Measurements from ENCODE around the gene CA5B. TPM values are rescaled to one million over a fixed set of nuclear protein-coding genes. Genes with fewer than 3 reads are reported as not detected.

CA5B gene
- total RNA-seq, 1 donor from 2014 or later = 5.2 TPM

DNA sequence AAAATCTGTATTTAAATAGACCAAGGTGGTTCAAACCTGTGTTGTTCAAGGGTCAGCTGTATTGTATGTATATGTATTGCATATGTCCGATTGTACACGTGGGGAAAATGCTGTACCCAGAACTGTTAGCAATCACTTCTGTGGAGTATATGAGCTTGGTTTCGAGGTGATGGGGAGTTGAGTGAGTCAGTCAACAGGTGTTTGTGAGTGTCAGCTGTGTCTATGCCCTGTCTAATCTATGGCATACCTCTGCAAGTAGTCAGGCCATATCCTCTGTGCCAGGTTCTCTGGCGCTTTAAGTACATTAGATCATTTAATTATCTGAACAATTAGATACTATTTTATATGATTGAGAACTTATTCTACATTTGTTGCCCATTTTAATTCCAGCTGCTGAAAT, 59.6 kb downstream of the CA5B start:
- H3K27ac Mint-ChIP-seq = no peak overlapping the region
- no peak for DNase-seq (ENCODE audit: low spot score)
- no peaks in the 10 kb centered on the region for H3K9me3 Mint-ChIP-seq
- intact Hi-C loops (cut with micrococcal nuclease) = no loop called here
- H3K4me3 Mint-ChIP-seq (ENCODE audit: low read depth) = no peak overlapping the region
- H3K4me1 Mint-ChIP-seq (ENCODE audit: low read depth) = peaks cover 16% of the 10 kb centered on the region
- H3K27me3 Mint-ChIP-seq (ENCODE audit: low read depth) = no peaks in the 10 kb centered on the region
- peaks cover 41% of the 10 kb centered on the region for H3K36me3 Mint-ChIP-seq (ENCODE audit: low read depth)

DNA sequence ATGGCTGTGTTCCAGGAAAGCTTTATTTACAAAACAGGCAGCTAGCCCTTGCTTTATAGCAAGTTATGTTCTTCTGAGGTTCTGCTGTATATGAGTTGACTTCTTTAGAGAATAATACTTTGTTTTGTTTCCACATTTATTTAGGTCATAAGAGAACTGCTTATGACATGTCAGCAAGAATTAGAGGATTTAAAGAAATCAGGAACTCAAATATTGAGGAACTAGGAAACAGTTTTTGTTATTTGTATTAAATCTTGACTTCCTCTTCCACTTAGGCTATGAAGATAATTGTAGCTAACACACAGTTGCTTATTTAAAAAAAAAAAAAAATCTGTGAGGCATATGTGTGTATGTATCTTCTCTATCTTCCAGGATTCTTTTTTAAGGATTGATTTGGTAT, 66.5 kb downstream of the CA5B start:
- Mint-ChIP-seq H3K27ac (no peak overlapping the region), H3K27me3 (ENCODE audit: low read depth) (no peaks in the 10 kb centered on the region), H3K4me3 (ENCODE audit: low read depth) (no peak overlapping the region), H3K36me3 (ENCODE audit: low read depth) (peaks cover 41% of the 10 kb centered on the region), H3K4me1 (ENCODE audit: low read depth) (no peaks in the 10 kb centered on the region), H3K9me3 (no peaks in the 10 kb centered on the region)
- intact Hi-C loops (cut with micrococcal nuclease) = no loop called here
- no peak for DNase-seq (ENCODE audit: low spot score)

DNA sequence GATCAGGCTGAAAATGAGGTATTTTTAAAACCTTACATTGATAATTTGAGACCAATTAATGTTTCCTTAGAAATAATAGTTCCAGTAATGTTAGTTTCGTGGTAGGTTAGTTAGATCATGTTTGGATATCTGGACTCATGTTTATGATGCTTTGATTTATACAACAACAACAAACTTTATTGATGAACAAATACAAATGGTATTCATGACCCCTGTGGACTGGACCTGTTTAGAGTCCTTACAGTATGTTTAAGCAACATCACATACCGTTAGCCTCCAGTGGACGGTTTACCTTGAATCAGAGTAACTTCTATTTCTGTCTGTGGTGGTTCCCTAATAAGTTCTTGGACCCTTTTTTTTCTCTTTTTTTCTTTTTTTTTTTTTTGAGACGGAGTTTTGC, 70.2 kb downstream of the CA5B start:
- Mint-ChIP-seq H3K36me3 (ENCODE audit: low read depth) (peaks cover 58% of the 10 kb centered on the region), H3K27ac (no peak overlapping the region), H3K27me3 (ENCODE audit: low read depth) (no peaks in the 10 kb centered on the region), H3K4me3 (ENCODE audit: low read depth) (no peak overlapping the region), H3K9me3 (no peaks in the 10 kb centered on the region), H3K4me1 (ENCODE audit: low read depth) (no peaks in the 10 kb centered on the region)
- DNase-seq (ENCODE audit: low spot score) = no peak
- intact Hi-C loops (cut with micrococcal nuclease) = no loop called here

DNA sequence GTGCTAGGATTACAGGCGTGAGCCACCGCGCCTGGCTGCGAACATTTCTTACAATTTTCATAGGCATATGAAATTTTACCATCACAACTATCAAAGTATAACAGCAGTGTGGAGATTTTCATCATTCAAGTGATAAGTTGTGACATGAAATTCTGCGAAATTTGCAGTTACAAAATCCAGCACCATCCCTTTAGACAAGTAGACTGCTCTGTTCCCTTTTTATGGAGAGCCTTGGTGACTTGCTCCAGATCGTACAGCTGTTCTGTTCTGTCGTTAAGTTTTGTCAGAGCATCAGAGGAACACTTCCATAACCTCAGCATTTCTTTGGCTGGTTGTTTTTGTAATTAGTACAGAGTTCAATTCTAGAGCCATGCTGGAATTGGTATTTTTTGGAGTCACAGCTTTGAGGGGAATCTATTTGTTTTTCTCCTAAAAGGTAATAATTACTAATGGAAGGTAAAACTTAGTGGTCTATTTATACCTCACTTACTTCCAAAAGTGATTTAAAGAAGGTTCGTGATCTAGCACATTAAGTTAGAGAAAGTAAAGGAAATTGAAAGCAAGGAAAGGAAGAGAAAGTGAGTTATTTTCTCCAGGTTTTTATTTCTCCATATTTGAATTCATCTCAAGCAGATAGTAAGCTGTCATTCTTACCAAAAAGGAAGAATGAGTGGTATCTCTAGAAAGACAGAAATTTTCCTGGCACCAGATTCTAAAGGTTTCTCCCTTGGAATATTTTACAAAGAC, 74.3 kb downstream of the CA5B start:
- H3K27me3 Mint-ChIP-seq (ENCODE audit: low read depth) = no peaks in the 10 kb centered on the region
- DNase-seq (ENCODE audit: low spot score) = no peak
- intact Hi-C loops (cut with micrococcal nuclease) = no loop called here
- H3K27ac Mint-ChIP-seq = no peak overlapping the region
- H3K4me3 Mint-ChIP-seq (ENCODE audit: low read depth) = no peak overlapping the region
- H3K9me3 Mint-ChIP-seq = no peaks in the 10 kb centered on the region
- peaks cover 58% of the 10 kb centered on the region for H3K36me3 Mint-ChIP-seq (ENCODE audit: low read depth)
- H3K4me1 Mint-ChIP-seq (ENCODE audit: low read depth) = peaks cover 22% of the 10 kb centered on the region

DNA sequence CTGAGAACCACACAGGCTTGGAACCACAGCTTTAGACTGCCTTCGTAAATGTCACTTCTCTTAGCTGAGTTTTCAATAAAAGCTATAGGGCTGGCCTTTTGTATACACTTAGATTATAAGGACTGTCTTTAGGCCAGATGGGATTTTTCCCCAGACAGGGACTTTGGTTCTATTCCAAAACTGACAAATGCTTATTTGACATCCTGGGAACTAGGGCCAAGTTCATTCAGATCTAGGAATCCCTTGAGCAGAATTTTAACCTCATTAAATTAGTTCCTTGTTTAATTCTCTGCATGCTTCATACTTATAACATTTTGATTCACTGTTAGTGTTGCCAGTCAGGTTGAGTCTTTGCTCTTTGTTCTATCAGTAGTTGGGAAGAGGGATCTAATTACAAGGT, 75.3 kb downstream of the CA5B start:
- no peaks in the 10 kb centered on the region for H3K9me3 Mint-ChIP-seq
- intact Hi-C loops (cut with micrococcal nuclease) = no loop called here
- H3K4me1 Mint-ChIP-seq (ENCODE audit: low read depth) = peaks cover 28% of the 10 kb centered on the region
- no peak overlapping the region for H3K4me3 Mint-ChIP-seq (ENCODE audit: low read depth)
- no peak overlapping the region for H3K27ac Mint-ChIP-seq
- no peak for DNase-seq (ENCODE audit: low spot score)
- H3K36me3 Mint-ChIP-seq (ENCODE audit: low read depth) = peaks cover 65% of the 10 kb centered on the region
- H3K27me3 Mint-ChIP-seq (ENCODE audit: low read depth) = no peaks in the 10 kb centered on the region

DNA sequence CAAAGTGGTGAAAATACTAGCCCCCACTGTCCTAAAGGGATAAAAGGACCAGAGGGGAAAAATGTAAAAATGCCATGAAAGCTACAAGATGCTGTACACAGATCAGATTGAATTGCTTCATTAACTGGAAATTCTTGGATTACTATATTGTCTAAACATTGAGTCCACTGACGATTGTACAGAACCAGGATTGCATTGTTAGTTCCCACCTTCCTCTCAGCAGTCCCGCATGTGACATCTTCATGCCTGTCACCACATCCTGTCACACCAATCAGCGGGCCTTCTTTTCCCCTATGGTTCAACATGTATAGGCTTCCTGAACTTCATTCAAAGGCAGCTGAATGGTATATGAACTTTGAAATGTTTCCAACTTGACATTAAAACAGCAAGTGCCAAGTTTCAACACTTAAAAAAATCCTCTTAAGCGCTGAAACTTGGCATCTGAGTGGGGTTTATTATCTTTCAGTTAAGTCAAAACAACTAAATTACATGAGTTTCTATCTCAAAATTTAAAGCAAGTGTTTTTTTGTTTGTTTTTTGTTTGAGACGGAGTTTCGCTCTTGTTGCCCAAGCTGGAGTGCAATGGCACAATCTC, 76.8 kb downstream of the CA5B start:
- Mint-ChIP-seq H3K27me3 (ENCODE audit: low read depth) (no peaks in the 10 kb centered on the region), H3K9me3 (no peaks in the 10 kb centered on the region), H3K27ac (peak overlapping the region; percentile 17), H3K4me3 (ENCODE audit: low read depth) (no peak overlapping the region), H3K36me3 (ENCODE audit: low read depth) (peaks cover 61% of the 10 kb centered on the region), H3K4me1 (ENCODE audit: low read depth) (peaks cover 31% of the 10 kb centered on the region)
- intact Hi-C loops (cut with micrococcal nuclease) = loop anchor here (5.0 kb wide), 1 partner anchor 63 kb away; no protein-coding TSS in a partner anchor
- DNase-seq (ENCODE audit: low spot score) = no peak

DNA sequence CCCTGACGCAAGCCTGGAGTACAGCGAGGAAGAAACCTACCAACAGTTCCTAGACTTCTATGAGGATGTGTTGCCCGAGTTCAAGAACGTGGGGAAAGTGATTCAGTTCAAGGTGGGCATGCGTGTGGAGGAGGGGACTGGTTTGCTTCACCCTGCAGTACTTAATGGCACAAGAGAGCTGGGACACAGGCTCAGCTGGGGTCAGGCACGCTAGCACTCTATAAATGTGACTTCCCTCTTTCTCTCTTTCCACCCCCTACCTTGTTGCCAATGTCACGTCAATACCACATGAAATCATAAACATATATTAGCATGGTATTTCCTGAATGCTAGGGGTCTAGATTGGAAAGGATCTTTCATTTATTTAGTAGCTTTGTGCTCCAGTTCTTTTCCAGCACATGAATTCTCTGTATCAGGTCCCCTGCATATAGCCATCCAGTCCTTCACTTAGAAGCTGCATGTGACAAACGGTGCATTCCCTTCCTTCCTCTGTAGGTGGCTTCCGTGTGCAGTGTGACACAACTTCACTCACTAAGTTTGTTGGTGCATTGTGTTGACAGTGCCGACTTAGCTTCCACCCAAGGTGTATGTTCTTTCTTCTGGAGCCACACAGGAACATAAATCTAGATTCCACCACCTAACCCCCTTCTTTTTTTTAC, 77.8 kb downstream of the CA5B start:
- DNase-seq (ENCODE audit: low spot score) = peak; percentile 15
- peaks cover 41% of the 10 kb centered on the region for H3K4me1 Mint-ChIP-seq (ENCODE audit: low read depth)
- H3K4me3 Mint-ChIP-seq (ENCODE audit: low read depth) = no peak overlapping the region
- intact Hi-C loops (cut with micrococcal nuclease) = loop anchor here (2.0 to 5.0 kb wide), 4 partner anchors 39 to 77 kb away; partner anchors contain the start of genes AP1S2 and CA5B
- H3K36me3 Mint-ChIP-seq (ENCODE audit: low read depth) = peaks cover 65% of the 10 kb centered on the region
- peak overlapping the region; percentile 92 for H3K27ac Mint-ChIP-seq
- no peaks in the 10 kb centered on the region for H3K27me3 Mint-ChIP-seq (ENCODE audit: low read depth)
- H3K9me3 Mint-ChIP-seq = no peaks in the 10 kb centered on the region

DNA sequence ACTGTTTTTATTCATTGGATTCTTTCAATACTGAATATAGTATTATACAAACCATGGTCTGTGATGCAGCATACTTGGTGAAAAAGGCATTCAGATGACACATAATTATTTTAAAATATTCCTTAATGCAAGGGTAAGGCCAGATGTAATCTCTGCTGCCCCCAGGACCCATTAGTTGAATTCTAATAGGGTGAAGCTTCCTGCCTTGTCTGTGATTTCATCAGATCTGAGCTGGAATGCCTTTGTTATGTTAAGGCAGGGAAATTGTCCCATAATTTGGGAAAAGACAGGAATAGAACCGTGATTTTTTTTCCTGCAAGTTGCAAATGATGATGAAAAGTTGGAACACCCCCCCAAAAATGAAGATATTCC, 78.4 kb downstream of the CA5B start:
- Mint-ChIP-seq H3K27me3 (ENCODE audit: low read depth) (no peaks in the 10 kb centered on the region), H3K36me3 (ENCODE audit: low read depth) (peaks cover 65% of the 10 kb centered on the region), H3K27ac (peak overlapping the region; percentile 92), H3K9me3 (no peaks in the 10 kb centered on the region), H3K4me1 (ENCODE audit: low read depth) (peaks cover 43% of the 10 kb centered on the region), H3K4me3 (ENCODE audit: low read depth) (no peak overlapping the region)
- intact Hi-C loops (cut with micrococcal nuclease) = loop anchor here (2.0 to 5.0 kb wide), 4 partner anchors 38 to 78 kb away; partner anchors contain the start of genes AP1S2 and CA5B
- no peak for DNase-seq (ENCODE audit: low spot score)

DNA sequence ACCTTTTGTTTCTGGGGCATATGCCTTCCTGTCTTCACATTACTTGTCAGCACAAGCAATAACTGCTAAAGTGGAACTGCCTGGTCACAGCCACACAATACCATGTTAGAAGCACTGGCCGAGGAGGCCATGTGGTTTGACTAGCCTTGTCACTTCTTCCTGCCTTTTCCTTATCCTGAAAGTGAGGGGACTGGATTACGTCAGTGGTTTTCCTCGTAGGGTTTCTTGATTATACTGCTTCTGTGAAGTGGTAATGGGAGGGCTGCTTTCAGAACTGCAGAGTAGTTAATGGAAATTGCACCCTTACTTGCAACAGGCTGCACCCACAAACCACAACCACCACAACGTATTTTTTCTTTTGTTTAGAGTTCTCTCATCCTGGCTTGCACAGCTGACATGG, 78.8 kb downstream of the CA5B start:
- H3K36me3 Mint-ChIP-seq (ENCODE audit: low read depth) = peaks cover 64% of the 10 kb centered on the region
- peaks cover 43% of the 10 kb centered on the region for H3K4me1 Mint-ChIP-seq (ENCODE audit: low read depth)
- no peaks in the 10 kb centered on the region for H3K9me3 Mint-ChIP-seq
- peak; percentile 40 for DNase-seq (ENCODE audit: low spot score)
- peak overlapping the region; percentile 47 for H3K4me3 Mint-ChIP-seq (ENCODE audit: low read depth)
- intact Hi-C loops (cut with micrococcal nuclease) = loop anchor here (1.0 to 5.0 kb wide), 5 partner anchors 27 to 78 kb away; partner anchors contain the start of genes AP1S2, CA5B and ZRSR2
- peak overlapping the region; percentile 92 for H3K27ac Mint-ChIP-seq
- no peaks in the 10 kb centered on the region for H3K27me3 Mint-ChIP-seq (ENCODE audit: low read depth)

DNA sequence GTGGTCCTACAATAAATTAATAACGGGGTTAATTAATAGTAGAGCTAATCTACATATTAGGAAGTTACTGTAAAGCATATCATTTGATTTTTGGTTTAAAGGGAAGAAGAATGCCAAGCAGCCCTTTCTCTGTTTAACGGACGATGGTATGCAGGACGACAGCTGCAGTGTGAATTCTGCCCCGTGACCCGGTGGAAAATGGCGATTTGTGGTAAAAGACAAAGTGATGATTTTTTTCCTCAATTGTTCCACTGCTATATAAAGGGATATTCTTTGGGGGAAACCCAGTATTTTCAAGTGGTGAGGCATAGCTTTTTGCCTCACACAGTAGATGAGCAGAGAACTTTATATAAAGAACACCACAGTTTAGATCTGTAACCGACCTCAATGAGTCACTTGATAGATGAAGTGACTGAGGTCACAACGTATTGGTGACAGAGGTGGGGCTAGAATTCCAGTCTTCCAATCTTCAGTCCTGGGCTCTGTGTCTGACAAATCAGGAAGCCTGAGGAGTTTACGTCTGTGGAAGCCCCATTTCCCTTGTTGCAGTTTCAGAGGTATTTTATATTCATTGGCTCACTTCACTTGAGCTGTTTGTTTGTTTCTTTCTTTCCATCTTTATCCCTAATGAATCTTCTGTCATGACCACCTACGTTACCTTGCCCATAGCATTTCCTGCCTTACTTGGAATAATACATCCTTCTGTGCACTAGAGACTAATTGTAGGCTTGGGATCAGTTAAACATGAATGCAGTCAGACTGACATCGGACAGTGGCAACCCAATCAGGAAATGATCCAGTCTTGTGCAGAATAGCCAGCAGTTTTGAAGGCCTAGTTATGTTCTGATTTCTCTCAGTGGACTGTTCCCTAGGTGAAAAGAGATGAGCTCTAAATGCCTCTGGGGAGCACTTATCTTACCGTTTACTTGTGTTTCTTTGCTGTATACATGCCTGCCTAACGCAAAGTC, 82.3 kb downstream of the CA5B start:
- H3K36me3 Mint-ChIP-seq (ENCODE audit: low read depth) = peaks cover 51% of the 10 kb centered on the region
- H3K27me3 Mint-ChIP-seq (ENCODE audit: low read depth) = no peaks in the 10 kb centered on the region
- no peaks in the 10 kb centered on the region for H3K9me3 Mint-ChIP-seq
- peak overlapping the region; percentile 77 for H3K27ac Mint-ChIP-seq
- intact Hi-C loops (cut with micrococcal nuclease) = no loop called here
- no peak overlapping the region for H3K4me3 Mint-ChIP-seq (ENCODE audit: low read depth)
- DNase-seq (ENCODE audit: low spot score) = no peak
- H3K4me1 Mint-ChIP-seq (ENCODE audit: low read depth) = peaks cover 37% of the 10 kb centered on the region

DNA sequence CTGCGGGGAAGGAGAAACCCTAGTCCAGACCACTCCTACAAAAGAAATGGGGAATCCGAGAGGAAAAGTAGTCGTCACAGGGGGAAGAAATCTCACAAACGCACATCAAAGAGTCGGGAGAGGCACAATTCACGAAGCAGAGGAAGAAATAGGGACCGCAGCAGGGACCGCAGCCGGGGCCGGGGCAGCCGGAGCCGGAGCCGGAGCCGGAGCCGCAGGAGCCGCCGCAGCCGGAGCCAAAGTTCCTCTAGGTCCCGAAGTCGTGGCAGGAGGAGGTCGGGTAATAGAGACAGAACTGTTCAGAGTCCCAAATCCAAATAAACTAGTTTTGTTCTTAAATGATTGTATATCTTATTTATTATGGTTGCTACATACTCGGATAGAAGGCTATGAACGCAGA, 84.9 kb downstream of the CA5B start:
- Mint-ChIP-seq H3K4me3 (ENCODE audit: low read depth) (no peak overlapping the region), H3K9me3 (no peaks in the 10 kb centered on the region), H3K27me3 (ENCODE audit: low read depth) (no peaks in the 10 kb centered on the region), H3K36me3 (ENCODE audit: low read depth) (peaks cover 44% of the 10 kb centered on the region), H3K27ac (no peak overlapping the region), H3K4me1 (ENCODE audit: low read depth) (peaks cover 18% of the 10 kb centered on the region)
- intact Hi-C loops (cut with micrococcal nuclease) = no loop called here
- no peak for DNase-seq (ENCODE audit: low spot score)

DNA sequence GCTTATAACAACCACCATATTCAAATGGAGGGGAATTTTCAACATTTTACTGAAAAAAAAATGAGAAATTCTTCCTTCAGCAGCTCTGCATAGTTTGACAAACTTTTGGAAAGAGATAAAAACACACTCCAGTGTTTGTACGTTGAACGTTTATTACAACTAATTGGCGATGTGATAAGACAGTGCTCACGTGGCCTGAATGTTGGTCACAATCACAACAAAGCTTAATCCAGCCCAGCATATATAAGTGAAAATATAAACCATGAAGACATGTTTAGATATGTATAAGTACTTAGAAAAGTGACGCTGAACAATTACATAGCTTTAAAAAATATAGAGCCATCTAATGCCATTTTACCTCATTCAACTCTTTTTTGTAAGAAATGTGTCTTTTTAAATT, 87.9 kb downstream of the CA5B start:
- Mint-ChIP-seq H3K27me3 (ENCODE audit: low read depth) (no peaks in the 10 kb centered on the region), H3K27ac (no peak overlapping the region), H3K36me3 (ENCODE audit: low read depth) (peaks cover 37% of the 10 kb centered on the region), H3K4me1 (ENCODE audit: low read depth) (peaks cover 2% of the 10 kb centered on the region), H3K9me3 (no peaks in the 10 kb centered on the region), H3K4me3 (ENCODE audit: low read depth) (no peak overlapping the region)
- DNase-seq (ENCODE audit: low spot score) = no peak
- intact Hi-C loops (cut with micrococcal nuclease) = no loop called here
